ENCODE data around the gene ZNF785.

The ZNF785 gene

DNA sequence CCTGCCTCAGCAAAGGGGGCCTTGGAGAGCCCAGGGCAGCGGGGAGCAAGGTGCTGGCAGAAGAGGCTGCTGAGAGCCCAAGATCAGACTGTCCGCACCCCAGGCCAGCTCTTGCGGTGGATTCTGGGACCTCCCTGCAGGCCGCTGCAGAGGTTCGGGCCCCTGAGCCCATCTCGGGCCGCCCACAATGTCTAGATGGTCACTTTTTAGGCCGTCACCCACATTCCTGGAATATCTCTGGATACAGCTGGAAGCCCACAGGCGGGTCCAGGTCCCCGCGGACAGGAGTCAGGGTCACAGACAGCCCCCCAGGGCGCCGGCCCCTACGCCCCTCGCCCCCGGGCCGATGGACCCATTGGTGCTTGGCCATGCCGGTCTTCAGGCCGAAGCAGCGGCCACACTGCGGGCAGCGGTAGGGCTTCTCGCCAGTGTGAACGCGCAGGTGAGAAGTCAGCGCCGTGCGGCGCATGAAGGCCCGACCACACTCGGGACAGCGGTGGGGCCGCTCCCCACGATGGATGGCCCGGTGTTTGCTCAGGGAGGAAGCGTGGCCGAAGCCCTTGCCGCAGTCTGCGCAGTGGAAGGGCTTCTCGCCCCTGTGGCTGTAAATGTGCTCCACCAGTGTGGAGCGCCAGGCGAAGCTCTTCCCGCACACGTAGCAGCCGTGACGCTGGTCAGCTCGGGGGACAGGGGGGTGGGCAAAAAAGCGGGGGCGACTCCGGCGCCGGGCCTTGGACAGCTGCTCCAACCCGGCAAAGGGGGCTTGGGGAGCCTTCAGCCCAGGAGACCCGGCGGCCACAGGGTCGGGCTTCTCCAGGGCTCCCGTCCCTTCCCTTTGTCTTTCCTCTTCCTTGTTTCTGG, 53.0 kb downstream of the ZNF785 start:
- no peak overlapping the region for H3K9ac ChIP-seq (ENCODE audit: low read depth, low read length)
- peaks cover 11% of the 10 kb centered on the region for H3K4me1 ChIP-seq (ENCODE audit: control insufficient read depth, insufficient read depth, low read length)
- no peaks in the 10 kb centered on the region for H3K27me3 ChIP-seq (ENCODE audit: control insufficient read depth, insufficient read depth, low read length)

More for the DNA sequence above, 53.0 kb downstream of the ZNF785 start:
- Histone ChIP-seq H3K9me3 (ENCODE audit: control insufficient read depth, insufficient read depth, low read length) (no peaks in the 10 kb centered on the region), H3K36me3 (ENCODE audit: control insufficient read depth, insufficient read depth, low read length) (peaks cover 6% of the 10 kb centered on the region), H3K4me3 (ENCODE audit: low read depth, low read length) (no peak overlapping the region)

All from iPS-15b (cell line).